ENCODE data around the gene ANP32B.

GRCh38 chr9:97978371-97979130 is 4.6 kb upstream of the ANP32B start:
- TF ChIP-seq CTCF (IDR thresholded peaks at IDR 0.05) = no peak
- TF ChIP-seq POLR2A (IDR thresholded peaks at IDR 0.05) = no peak
